ENCODE measurements around the gene ALDH3B1.

Gene ALDH3B1

GRCh38 chr11:68076371-68077042 is 66.4 kb downstream of the ALDH3B1 start:
- DNase-seq: no peak

DNA sequence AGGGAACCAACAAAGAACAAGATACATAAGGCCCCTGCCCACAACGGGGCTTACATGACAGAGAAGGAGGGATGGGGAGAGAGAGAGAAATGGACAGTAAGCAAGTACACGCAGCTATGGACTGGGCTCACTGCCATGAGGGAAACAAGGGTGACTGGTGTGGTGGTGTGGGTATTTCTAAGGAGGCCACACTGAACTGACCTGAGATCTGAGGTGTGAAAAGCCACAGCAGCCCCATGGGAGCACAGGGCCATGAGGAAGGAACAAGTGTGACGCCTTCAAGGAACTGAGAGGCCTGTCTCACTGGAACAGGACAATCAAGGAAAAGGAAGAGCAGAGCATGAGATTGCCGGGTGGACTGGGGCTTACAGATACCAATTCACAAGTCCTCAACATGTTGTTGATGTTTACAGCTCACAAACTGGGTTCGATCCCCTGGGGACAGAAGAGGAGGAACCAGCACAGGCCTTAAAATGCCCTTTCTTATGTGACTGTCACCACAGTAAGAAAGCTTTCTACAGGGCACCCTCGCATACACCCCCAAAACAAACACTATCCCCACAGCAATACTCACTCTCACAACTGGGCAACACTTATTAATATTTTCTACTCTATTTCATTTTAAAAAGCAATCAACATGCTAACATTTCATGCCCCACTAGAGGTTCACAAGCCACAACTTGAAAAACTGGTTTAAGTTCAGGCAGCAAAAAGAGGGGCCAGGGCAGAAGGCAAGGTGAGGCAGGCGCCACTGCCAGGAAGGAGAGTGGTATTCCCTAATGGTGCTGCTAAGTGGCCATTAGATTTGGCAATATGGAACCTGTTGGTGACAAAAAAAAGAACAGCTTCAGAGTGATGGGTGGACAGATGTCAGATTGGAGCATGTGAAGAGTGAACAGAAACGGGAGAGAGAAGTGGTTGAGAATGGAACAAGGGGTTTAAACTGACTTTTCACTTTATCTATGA is 67.8 kb downstream of the ALDH3B1 start:
- no peak for DNase-seq
